Common myeloid progenitor, CD34-positive (primary cell): ENCODE results near the gene TBC1D22A.

Experiments
- CTCF ChIA-PET: fragments of 350-600 bp; sonication (Branson Sonifier 250); formaldehyde crosslinking; loops from one replicate; lab custom pipeline; 2021; ENCODE audit warnings: antibody characterized with exemption; lab: Charles Lee
- POLR2A ChIA-PET: fragments of 350-600 bp; sonication (Branson Sonifier 250); formaldehyde crosslinking; loops from one replicate; lab custom pipeline; 2021; ENCODE audit warnings: antibody characterized with exemption; lab: Charles Lee
- DNase-seq, 3 donors: peaks; one replicate each; pipeline versions ENCODE4 v3.0.0 to v3.0.0-alpha.2; 2013
- H3K27ac ChIP-seq, 2 experiments: 1 replicate in 1 of 2; 2 replicates in 1 of 2; pipeline ENCODE4 v1.7.0; 2013; ENCODE audit warnings: inconsistent platforms in 2 of 2, low read length in 2 of 2, mild to moderate bottlenecking in 2 of 2, low read depth in 1 of 2, moderate library complexity in 1 of 2; ENCODE audit not compliant: severe bottlenecking in 2 of 2, insufficient read depth in 1 of 2, poor library complexity in 1 of 2
- H3K27me3 ChIP-seq, 5 experiments: replicated peaks in 2 of 5; 1 replicate in 3 of 5; 2 replicates in 2 of 5; pipeline versions ENCODE4 v1.6.1 to v1.7.0; 2013; ENCODE audit warnings: low read length in 4 of 5, mild to moderate bottlenecking in 2 of 5, moderate library complexity in 2 of 5, inconsistent platforms in 1 of 5; ENCODE audit not compliant: insufficient read depth in 5 of 5, control insufficient read depth in 4 of 5
- H3K36me3 ChIP-seq, 4 experiments: 1 replicate in 2 of 4; 2 replicates in 2 of 4; pipeline versions ENCODE4 v1.6.1 to v1.7.0; 2013; ENCODE audit warnings: low read length in 3 of 4, control low read depth in 1 of 4, mild to moderate bottlenecking in 1 of 4; ENCODE audit not compliant: control insufficient read depth in 4 of 4, insufficient read depth in 4 of 4
- H3K4me1 ChIP-seq, 4 experiments: 1 replicate in 3 of 4; 2 replicates in 1 of 4; pipeline versions ENCODE4 v1.6.1 to v1.7.1; 2013; ENCODE audit warnings: low read length in 3 of 4, mild to moderate bottlenecking in 3 of 4, control low read depth in 1 of 4, inconsistent platforms in 1 of 4, moderate library complexity in 1 of 4; ENCODE audit not compliant: control insufficient read depth in 4 of 4, insufficient read depth in 4 of 4; ENCODE audit errors: control extremely low read depth in 1 of 4
- H3K4me3 ChIP-seq, 7 experiments: 1 replicate in 4 of 7; 2 replicates in 3 of 7; pipeline versions ENCODE4 v1.5.1 to v1.7.0; 2013; ENCODE audit warnings: mild to moderate bottlenecking in 7 of 7, low read length in 6 of 7, moderate library complexity in 6 of 7, inconsistent platforms in 2 of 7, low read depth in 2 of 7, control low read depth in 1 of 7; ENCODE audit not compliant: insufficient read depth in 4 of 7, control insufficient read depth in 1 of 7; ENCODE audit errors: extremely low read depth in 1 of 7
- H3K9me3 ChIP-seq, 5 experiments: 1 replicate in 4 of 5; 2 replicates in 1 of 5; pipeline versions ENCODE4 v1.6.1 to v1.7.1; 2013; ENCODE audit warnings: low read length in 4 of 5, mild to moderate bottlenecking in 2 of 5, inconsistent platforms in 1 of 5, low read depth in 1 of 5, moderate library complexity in 1 of 5; ENCODE audit not compliant: control insufficient read depth in 4 of 5, insufficient read depth in 2 of 5; ENCODE audit errors: control extremely low read depth in 1 of 5
- WGBS: methylation state at CpG from one replicate; pipeline ENCODE4 v1.1.5; 2013; ENCODE audit not compliant: insufficient coverage; 5-methylcytosine and 5-hydroxymethylcytosine counted together

Gene TBC1D22A

GRCh38 chr22:47082505-47082904, 320.1 kb downstream of the TBC1D22A start:
- H3K27me3 ChIP-seq, result no peaks in the 10 kb centered on the region
- H3K36me3 ChIP-seq, result peaks cover 0 to 7% (median 0%) of the 10 kb centered on the region in 4 experiments
- H3K9me3 ChIP-seq, result peaks cover 0 to 26% (median 7%) of the 10 kb centered on the region in 5 experiments
- POLR2A ChIA-PET, result no interaction called here
- CTCF ChIA-PET, result no interaction called here
- 100% methylated on average over 1 of the region's 1 CpG for WGBS
- H3K27ac ChIP-seq, result no peak overlapping the region
- DNase-seq, result no peak
- H3K4me1 ChIP-seq, result no peaks in the 10 kb centered on the region
- H3K4me3 ChIP-seq, result no peak overlapping the region

- Histone ChIP-seq H3K27me3 (no peaks in the 10 kb centered on the region), H3K36me3 (peaks cover 0 to 3% (median 0%) of the 10 kb centered on the region in 4 experiments), H3K4me3 (no peak overlapping the region), H3K9me3 (peaks cover 0 to 17% (median 2%) of the 10 kb centered on the region in 5 experiments), H3K27ac (no peak overlapping the region), H3K4me1 (no peaks in the 10 kb centered on the region)
- 96% methylated on average over 12 of the region's 14 CpGs for whole genome bisulfite sequencing
- CTCF ChIA-PET, result no interaction called here
- no peak for DNase-seq
- POLR2A ChIA-PET, result no interaction called here
Measured at GRCh38 chr22:47083379-47083986, 321.0 kb downstream of the TBC1D22A start.

GRCh38 chr22:47084226-47084625, 321.8 kb downstream of the TBC1D22A start:
- Histone ChIP-seq H3K9me3 (peaks cover 0 to 12% (median 0%) of the 10 kb centered on the region in 5 experiments), H3K27ac (no peak overlapping the region), H3K27me3 (no peaks in the 10 kb centered on the region), H3K4me1 (no peaks in the 10 kb centered on the region), H3K36me3 (peaks cover 0 to 3% (median 0%) of the 10 kb centered on the region in 4 experiments), H3K4me3 (no peak overlapping the region)
- ChIA-PET POLR2A (no interaction called here), CTCF (no interaction called here)
- DNase-seq, result no peak
- 95% methylated on average over 12 of the region's 12 CpGs for WGBS

- 96% methylated on average over 11 of the region's 17 CpGs for WGBS
- Histone ChIP-seq H3K4me3 (no peak overlapping the region), H3K27me3 (no peaks in the 10 kb centered on the region), H3K9me3 (peaks cover 0 to 2% (median 0%) of the 10 kb centered on the region in 5 experiments), H3K36me3 (peaks cover 0 to 3% (median 0%) of the 10 kb centered on the region in 4 experiments), H3K27ac (no peak overlapping the region), H3K4me1 (peaks cover 0 to 6% (median 2%) of the 10 kb centered on the region in 4 experiments)
- no peak for DNase-seq
- POLR2A ChIA-PET, result no interaction called here
- CTCF ChIA-PET, result no interaction called here
Measured at GRCh38 chr22:47086596-47087248, 324.3 kb downstream of the TBC1D22A start.

- peaks cover 0 to 1% (median 0%) of the 10 kb centered on the region in 4 experiments for H3K36me3 ChIP-seq
- CTCF ChIA-PET, result no interaction called here
- DNase-seq, result no peak
- H3K27me3 ChIP-seq, result no peaks in the 10 kb centered on the region
- WGBS, result 100% methylated on average over 8 of the region's 11 CpGs
- POLR2A ChIA-PET, result no interaction called here
- peaks cover 0 to 6% (median 2%) of the 10 kb centered on the region in 4 experiments for H3K4me1 ChIP-seq
- H3K27ac ChIP-seq, result no peak overlapping the region
- H3K9me3 ChIP-seq, result peaks cover under 1 to 8% (median 4%) of the 10 kb centered on the region in 5 experiments
- no peak overlapping the region for H3K4me3 ChIP-seq
Measured at GRCh38 chr22:47088480-47089158, 326.2 kb downstream of the TBC1D22A start.

GRCh38 chr22:47089374-47089773, 326.9 kb downstream of the TBC1D22A start:
- WGBS, result 95% methylated on average over 5 of the region's 7 CpGs
- ChIA-PET POLR2A (no interaction called here), CTCF (no interaction called here)
- no peaks in the 10 kb centered on the region for H3K27me3 ChIP-seq
- no peak for DNase-seq
- H3K27ac ChIP-seq, result no peak overlapping the region
- peaks cover 0 to 6% (median 2%) of the 10 kb centered on the region in 4 experiments for H3K4me1 ChIP-seq
- H3K36me3 ChIP-seq, result peaks cover 0 to 4% (median 0%) of the 10 kb centered on the region in 4 experiments
- H3K4me3 ChIP-seq, result no peak overlapping the region
- peaks cover 1 to 15% (median 8%) of the 10 kb centered on the region in 5 experiments for H3K9me3 ChIP-seq
